ENCODE data around the gene NFIA.

Gene NFIA

GRCh38 chr1:61210435-61211154 lies 128.2 kb downstream of the NFIA start:
- Histone ChIP-seq H3K4me3 (ENCODE audit: low read length, poor library complexity, severe bottlenecking) (no peak overlapping the region), H3K36me3 (ENCODE audit: insufficient read depth, low read length) (no peaks in the 10 kb centered on the region), H3K27me3 (ENCODE audit: insufficient read depth, low read length, poor library complexity, severe bottlenecking) (no peaks in the 10 kb centered on the region), H3K9me2 (replicated peaks; ENCODE audit: low read depth, low read length) (no peaks in the 10 kb centered on the region), H3F3A (ENCODE audit: low read depth) (no peaks in the 10 kb centered on the region), H4K20me1 (ENCODE audit: insufficient read depth, low read length, poor library complexity, severe bottlenecking) (no peaks in the 10 kb centered on the region), H3K9ac (ENCODE audit: low read depth, low read length, poor library complexity, severe bottlenecking) (no peak overlapping the region), H3K4me2 (ENCODE audit: low read depth, low read length, poor library complexity, severe bottlenecking) (no peak overlapping the region), H3K79me2 (ENCODE audit: insufficient read depth, low read length) (no peaks in the 10 kb centered on the region), H3K9me3 (ENCODE audit: insufficient read depth, low read depth, low read length) (no peaks in the 10 kb centered on the region), H2AFZ (ENCODE audit: low read length) (peak overlapping the region; percentile 9; the same call in 1 of the 2 replicates), H3K4me1 (ENCODE audit: insufficient read depth, low read length, poor library complexity, severe bottlenecking) (peaks cover 26% of the 10 kb centered on the region)
- TF ChIP-seq, protein P1, sequence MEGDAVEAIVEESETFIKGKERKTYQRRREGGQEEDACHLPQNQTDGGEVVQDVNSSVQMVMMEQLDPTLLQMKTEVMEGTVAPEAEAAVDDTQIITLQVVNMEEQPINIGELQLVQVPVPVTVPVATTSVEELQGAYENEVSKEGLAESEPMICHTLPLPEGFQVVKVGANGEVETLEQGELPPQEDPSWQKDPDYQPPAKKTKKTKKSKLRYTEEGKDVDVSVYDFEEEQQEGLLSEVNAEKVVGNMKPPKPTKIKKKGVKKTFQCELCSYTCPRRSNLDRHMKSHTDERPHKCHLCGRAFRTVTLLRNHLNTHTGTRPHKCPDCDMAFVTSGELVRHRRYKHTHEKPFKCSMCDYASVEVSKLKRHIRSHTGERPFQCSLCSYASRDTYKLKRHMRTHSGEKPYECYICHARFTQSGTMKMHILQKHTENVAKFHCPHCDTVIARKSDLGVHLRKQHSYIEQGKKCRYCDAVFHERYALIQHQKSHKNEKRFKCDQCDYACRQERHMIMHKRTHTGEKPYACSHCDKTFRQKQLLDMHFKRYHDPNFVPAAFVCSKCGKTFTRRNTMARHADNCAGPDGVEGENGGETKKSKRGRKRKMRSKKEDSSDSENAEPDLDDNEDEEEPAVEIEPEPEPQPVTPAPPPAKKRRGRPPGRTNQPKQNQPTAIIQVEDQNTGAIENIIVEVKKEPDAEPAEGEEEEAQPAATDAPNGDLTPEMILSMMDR (conservative IDR thresholded peaks at IDR 0.05; ENCODE audit: low read length) = peak; percentile 58
- TF ChIP-seq EZH2phosphoT487 (IDR thresholded peaks at IDR 0.05; ENCODE audit: borderline replicate concordance) = no peak

DNA sequence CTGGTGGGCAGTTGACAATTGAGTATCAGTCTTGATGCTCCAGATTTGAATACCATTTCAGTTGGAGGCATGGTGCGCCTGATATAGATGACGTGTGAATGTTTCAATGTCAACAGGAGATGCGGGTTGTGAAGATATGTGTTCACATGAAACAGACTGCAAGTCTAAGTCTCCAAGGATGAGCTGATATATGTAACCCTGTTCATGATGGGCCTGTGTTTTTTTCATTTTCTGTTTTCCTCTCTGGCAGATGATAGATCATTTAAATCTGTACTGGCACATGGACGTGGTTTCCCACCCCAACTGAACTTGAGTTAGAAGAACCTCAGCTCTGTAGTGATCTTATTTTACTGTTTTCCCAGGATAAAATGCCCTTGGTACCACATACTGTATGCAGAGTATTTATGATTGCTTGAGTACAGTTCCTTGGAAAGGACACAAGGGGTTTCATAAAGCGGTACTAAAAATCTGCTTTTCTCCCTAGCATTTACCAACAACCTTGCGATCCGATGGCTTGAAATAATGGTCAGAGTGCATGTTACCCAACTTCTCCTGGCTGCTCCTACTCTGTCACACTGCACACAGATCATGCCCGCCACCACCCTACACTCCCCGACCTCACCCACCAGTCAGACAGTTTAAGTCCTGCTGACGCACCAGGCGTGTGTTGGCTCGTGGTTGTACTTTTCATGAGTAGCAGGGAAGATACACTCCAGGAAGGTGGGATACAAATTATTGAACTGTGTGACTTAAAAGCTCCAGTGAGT lies 131.1 kb downstream of the NFIA start:
- Histone ChIP-seq H3K4me1 (ENCODE audit: insufficient read depth, low read length, poor library complexity, severe bottlenecking) (peaks cover 29% of the 10 kb centered on the region), H3K9me2 (replicated peaks; ENCODE audit: low read depth, low read length) (no peaks in the 10 kb centered on the region), H3K4me3 (ENCODE audit: low read length, poor library complexity, severe bottlenecking) (no peak overlapping the region), H3K4me2 (ENCODE audit: low read depth, low read length, poor library complexity, severe bottlenecking) (no peak overlapping the region), H3K9me3 (ENCODE audit: insufficient read depth, low read depth, low read length) (no peaks in the 10 kb centered on the region), H3K9ac (ENCODE audit: low read depth, low read length, poor library complexity, severe bottlenecking) (no peak overlapping the region), H3K79me2 (ENCODE audit: insufficient read depth, low read length) (no peaks in the 10 kb centered on the region), H2AFZ (ENCODE audit: low read length) (no peak overlapping the region), H3K36me3 (ENCODE audit: insufficient read depth, low read length) (no peaks in the 10 kb centered on the region), H3K27me3 (ENCODE audit: insufficient read depth, low read length, poor library complexity, severe bottlenecking) (no peaks in the 10 kb centered on the region), H4K20me1 (ENCODE audit: insufficient read depth, low read length, poor library complexity, severe bottlenecking) (no peaks in the 10 kb centered on the region), H3F3A (ENCODE audit: low read depth) (no peaks in the 10 kb centered on the region)
- TF ChIP-seq, protein P1 (conservative IDR thresholded peaks at IDR 0.05; ENCODE audit: low read length) = no peak
- no peak for TF ChIP-seq EZH2phosphoT487 (IDR thresholded peaks at IDR 0.05; ENCODE audit: borderline replicate concordance)

DNA sequence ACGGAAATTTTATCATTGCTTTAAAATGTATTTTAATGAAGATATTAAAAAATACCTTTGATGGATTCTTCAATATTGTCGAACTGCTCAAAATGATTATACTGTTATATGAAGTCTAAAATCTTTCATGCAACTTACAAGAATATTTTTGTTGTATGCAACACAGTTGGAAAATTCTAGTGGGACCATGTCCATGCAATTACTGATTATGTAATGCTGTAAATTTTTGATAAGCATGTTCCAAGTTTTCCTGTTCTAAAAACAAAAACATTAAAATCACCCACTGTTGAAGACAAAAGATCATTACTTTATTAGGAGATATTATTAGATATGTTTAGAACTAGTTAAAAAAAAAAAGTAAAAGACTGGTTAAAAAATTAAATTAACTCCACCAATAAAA lies 132.8 kb downstream of the NFIA start:
- H3K9ac ChIP-seq (ENCODE audit: low read depth, low read length, poor library complexity, severe bottlenecking) = no peak overlapping the region
- no peak overlapping the region for H3K4me3 ChIP-seq (ENCODE audit: low read length, poor library complexity, severe bottlenecking)
- peaks cover 29% of the 10 kb centered on the region for H3K4me1 ChIP-seq (ENCODE audit: insufficient read depth, low read length, poor library complexity, severe bottlenecking)
- H2AFZ ChIP-seq (ENCODE audit: low read length) = no peak overlapping the region
- H3F3A ChIP-seq (ENCODE audit: low read depth) = no peaks in the 10 kb centered on the region
- no peaks in the 10 kb centered on the region for H3K9me3 ChIP-seq (ENCODE audit: insufficient read depth, low read depth, low read length)
- H3K79me2 ChIP-seq (ENCODE audit: insufficient read depth, low read length) = no peaks in the 10 kb centered on the region
- no peak overlapping the region for H3K4me2 ChIP-seq (ENCODE audit: low read depth, low read length, poor library complexity, severe bottlenecking)
- no peaks in the 10 kb centered on the region for H3K9me2 ChIP-seq (replicated peaks; ENCODE audit: low read depth, low read length)
- no peak for TF ChIP-seq EZH2phosphoT487 (IDR thresholded peaks at IDR 0.05; ENCODE audit: borderline replicate concordance)
- TF ChIP-seq, protein P1 (conservative IDR thresholded peaks at IDR 0.05; ENCODE audit: low read length) = no peak
- no peaks in the 10 kb centered on the region for H3K36me3 ChIP-seq (ENCODE audit: insufficient read depth, low read length)
- H4K20me1 ChIP-seq (ENCODE audit: insufficient read depth, low read length, poor library complexity, severe bottlenecking) = no peaks in the 10 kb centered on the region
- no peaks in the 10 kb centered on the region for H3K27me3 ChIP-seq (ENCODE audit: insufficient read depth, low read length, poor library complexity, severe bottlenecking)

All from Loucy (cell line).